Astrocyte of the cerebellum (primary cell): ENCODE data around the gene COL6A3.

Experiments
- DNase-seq: peaks from one replicate; pipeline ENCODE4 v3.0.0-alpha.2; 2011; ENCODE audit warnings: low read depth
- H3K4me3 ChIP-seq: 2 replicates; pipeline ENCODE4 v1.5.1; 2011; ENCODE audit warnings: mild to moderate bottlenecking, low read depth, low read length, moderate library complexity
- CTCF ChIP-seq: IDR thresholded peaks from 2 replicates; pipeline ENCODE4 v1.5.1; 2012; ENCODE audit warnings: low read length, low read depth, moderate library complexity, mild to moderate bottlenecking; ENCODE audit errors: missing control alignments
- in situ Hi-C: cut with HindIII; loops from 2 replicates; pipeline ENCODE4 v1.10.0; 2017; ENCODE audit warnings: low sequenced_read_pairs

The COL6A3 gene

GRCh38 chr2:237364655-237365054 is 49.3 kb downstream of the COL6A3 start:
- no peak for DNase-seq
- H3K4me3 ChIP-seq, result no peak overlapping the region
- in situ Hi-C loops, result no loop called here

GRCh38 chr2:237361194-237362004 is 52.6 kb downstream of the COL6A3 start:
- in situ Hi-C loops, result no loop called here
- DNase-seq, result no peak
- H3K4me3 ChIP-seq, result no peak overlapping the region

More at GRCh38 chr2:237364655-237365054, 49.3 kb downstream of the COL6A3 start:
- no peak for TF ChIP-seq CTCF

DNA sequence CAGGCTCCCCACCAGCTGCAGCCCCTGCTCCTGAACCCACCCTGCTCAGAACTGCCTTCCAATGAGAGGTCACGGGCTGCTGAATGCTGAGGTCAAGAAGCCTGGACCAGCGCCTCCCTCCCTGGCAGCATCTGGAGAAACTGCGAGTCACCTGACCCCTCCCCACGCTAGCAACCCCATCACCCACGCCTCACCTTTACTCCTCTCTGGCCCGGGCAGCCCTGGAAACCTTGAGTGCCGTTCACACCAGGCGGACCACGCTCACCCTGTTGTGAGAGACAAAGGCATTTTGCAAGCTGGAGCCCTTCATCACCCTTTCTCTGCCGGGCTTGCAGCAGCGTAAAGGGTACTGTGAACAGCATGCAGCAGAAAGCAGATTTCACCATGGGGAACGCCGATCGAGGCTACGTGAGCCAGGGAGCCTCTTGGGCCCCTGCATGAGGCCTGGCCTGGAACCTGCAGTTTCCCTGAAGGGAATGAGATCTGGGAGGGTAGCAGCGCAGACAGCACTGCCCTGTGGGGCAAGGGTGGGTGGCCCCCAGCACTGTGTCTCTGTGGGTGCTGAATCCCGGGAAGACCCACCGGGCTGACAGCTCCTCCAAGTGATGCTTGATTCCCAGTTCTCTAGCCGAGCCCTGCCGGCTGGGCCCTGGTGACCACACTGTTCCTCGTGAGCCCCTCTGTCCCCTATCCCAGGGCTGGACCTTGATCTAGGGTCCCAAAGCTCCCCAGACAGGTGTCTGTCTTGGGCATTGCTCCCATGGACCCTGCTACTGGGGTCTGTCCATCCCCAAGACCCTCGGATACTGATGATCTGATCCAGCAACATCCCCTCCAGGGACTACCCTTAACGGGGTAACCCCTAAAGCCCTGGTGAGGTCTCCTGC is 53.8 kb downstream of the COL6A3 start:
- DNase-seq, result no peak
- in situ Hi-C loops, result no loop called here
- H3K4me3 ChIP-seq, result no peak overlapping the region
- no peak for TF ChIP-seq CTCF

More at GRCh38 chr2:237361194-237362004, 52.6 kb downstream of the COL6A3 start:
- no peak for TF ChIP-seq CTCF

- no peak overlapping the region for H3K4me3 ChIP-seq
- no peak for DNase-seq
- no peak for TF ChIP-seq CTCF
- in situ Hi-C loops, result no loop called here
Observed at GRCh38 chr2:237359518-237359840, 54.5 kb downstream of the COL6A3 start.

- no peak for TF ChIP-seq CTCF
- no peak overlapping the region for H3K4me3 ChIP-seq
- DNase-seq, result no peak
- in situ Hi-C loops, result no loop called here
Observed at GRCh38 chr2:237358721-237359517, 55.0 kb downstream of the COL6A3 start.

DNA sequence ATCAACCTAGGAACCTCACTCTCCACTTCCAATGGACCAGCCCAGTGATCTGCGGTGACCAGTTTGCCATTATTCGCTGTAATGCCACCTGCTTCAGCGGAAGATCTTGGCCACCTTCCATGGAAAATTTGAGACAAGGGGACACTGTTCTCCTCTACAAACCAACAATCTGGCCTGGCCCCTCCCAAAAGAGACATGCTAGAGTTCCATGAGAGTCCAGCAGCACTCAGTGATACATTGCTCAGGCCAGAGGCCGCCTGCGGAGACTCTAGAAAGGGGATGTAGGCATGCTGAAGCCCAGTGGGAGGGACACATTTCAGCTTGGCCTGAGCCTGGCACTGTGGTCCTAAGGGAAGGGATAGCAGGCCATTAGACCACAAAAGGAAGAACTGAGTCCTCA is 58.3 kb downstream of the COL6A3 start:
- TF ChIP-seq CTCF, result no peak
- in situ Hi-C loops, result no loop called here
- DNase-seq, result no peak
- H3K4me3 ChIP-seq, result no peak overlapping the region
